Pancreas (tissue), 10 donors: ENCODE data around the gene TERF2IP. TPM values are rescaled to one million over a fixed set of nuclear protein-coding genes. Genes with fewer than 3 reads are reported as not detected.

Source experiments
- ATAC-seq, 4 donors: fragments of 200-7000 bp; cut with Tn5 transposase; one replicate each; pipeline versions ENCODE4 v1.8.0 to v1.9.1; 2020; ENCODE audit warnings: mild to moderate bottlenecking in 4 of 4, moderate library complexity in 4 of 4
- DNase-seq, 6 donors: peaks; one replicate each; pipeline ENCODE4 v3.0.0-alpha.2; 2020
- FAIRE-seq: peaks from 2 replicates; lab custom pipeline; 2012; peaks lifted over from hg19 to GRCh38; lab: Jason Lieb, UNC
- H3K27ac ChIP-seq, 4 donors: fragments of 200-600 bp; sonication (generic); 1 replicate in 3 of 4; 2 replicates in 1 of 4; pipeline versions ENCODE4 v1.5.0 to v1.8.0; 2020
- H3K27me3 ChIP-seq, 4 donors: fragments of 200-600 bp; one replicate each; pipeline ENCODE4 v1.8.0; 2021
- H3K36me3 ChIP-seq, 3 donors: fragments of 200-600 bp; sonication (generic) in 1 of 3; one replicate each; pipeline versions ENCODE4 v1.5.0 to v1.8.0; 2020 to 2021
- H3K4me1 ChIP-seq, 3 donors: fragments of 200-600 bp; one replicate each; pipeline ENCODE4 v1.8.0; 2021
- H3K4me3 ChIP-seq, 4 donors: fragments of 200-600 bp; sonication (generic) in 2 of 4; one replicate each; pipeline versions ENCODE4 v1.5.0 to v1.8.0; 2020 to 2021
- H3K9me3 ChIP-seq, 4 donors: fragments of 200-600 bp; one replicate each; pipeline ENCODE4 v1.8.0; 2021
- CTCF ChIP-seq, 4 donors: fragments of 200-600 bp; sonication (generic) in 3 of 4; IDR thresholded peaks; one replicate each; pipeline versions ENCODE4 v1.5.0 to v1.8.0; 2021; ENCODE audit warnings: antibody characterized with exemption in 4 of 4
- WGBS, 2 donors: extraction: QIAGEN DNeasy Blood & Tissue Kit; methylation state at CpG; one replicate each; pipeline ENCODE4 v1.1.7; 2013; 5-methylcytosine and 5-hydroxymethylcytosine counted together
- intact Hi-C, 3 donors: fragments of 100-400 bp; cut with DNase I; formaldehyde crosslinking; loops; one replicate each; pipeline versions ENCODE4 v1.11.1 to v1.14.2; 2022
- polyA plus RNA-seq, 2 donors: library from polyadenylated mRNA; stranded (reverse); fragments of 200-250 nt; gene quantifications; one replicate each; pipeline ENCODE4 v1.2.3, GENCODE V29; 2013
- total RNA-seq, 6 donors: library from RNA; stranded (reverse); fragmentation: NEBNext Ultra II Directional in 4 of 6; extraction: Animal tissue kit (Norgen Biotek cat#: 25700) in 4 of 6; gene quantifications; one replicate each; pipeline versions ENCODE4 v1.2.1 to v1.2.4, GENCODE V29; 2021 to 2023
- donor health status: healthy with polysubstance abuse.
- donor health status: DM: no; HTN: no; CAD: no; lungs with moderate emphysema.
- donor health status: DM: no; HTN: no; CAD: no.
- donor health status: control.
- donor health status: control.
- donor health status: Bipolar disorder and iron deficiency.
- donor health status: DM: yes; HTN: yes; CAD: no.
- donor health status: DM: no; HTN: no; CAD: no.
- donor health status: DM: no; HTN: no; CAD: no.
- donor health status: DM: yes; HTN: yes; CAD: no.

TERF2IP gene
- total and polyA plus RNA-seq, 8 donors, result 14.6 to 69.7 (median 22.8) TPM

GRCh38 chr16:75620326-75621169 lies 27.0 kb upstream of the TERF2IP start:
- ATAC-seq (no peak), FAIRE-seq (no peak), DNase-seq (no peak)
- no peak overlapping the region for H3K27ac ChIP-seq
- no peaks in the 10 kb centered on the region for H3K27me3 ChIP-seq
- WGBS, 2 donors, result 81 to 85% methylated on average over 20 of the region's 20 CpGs
- no peaks in the 10 kb centered on the region for H3K36me3 ChIP-seq
- no peaks in the 10 kb centered on the region for H3K9me3 ChIP-seq
- H3K4me3 ChIP-seq, result no peak overlapping the region
- no peak for TF ChIP-seq CTCF (IDR thresholded peaks at IDR 0.05)
- peaks cover 5 to 9% (median 7%) of the 10 kb centered on the region in 3 donors for H3K4me1 ChIP-seq
- intact Hi-C loops, result loop anchor here in 1 of 3 donors (10.0 kb wide), 1 partner anchor 146 kb away; no protein-coding TSS in a partner anchor

- no peak for TF ChIP-seq CTCF (IDR thresholded peaks at IDR 0.05)
- Histone ChIP-seq H3K27ac (no peak overlapping the region), H3K4me1 (peaks cover 5 to 9% (median 7%) of the 10 kb centered on the region in 3 donors), H3K27me3 (no peaks in the 10 kb centered on the region), H3K4me3 (no peak overlapping the region), H3K9me3 (no peaks in the 10 kb centered on the region), H3K36me3 (no peaks in the 10 kb centered on the region)
- DNase-seq, result no peak
- intact Hi-C loops, result loop anchor here in 1 of 3 donors (10.0 kb wide), 1 partner anchor 146 kb away; no protein-coding TSS in a partner anchor
- no peak for FAIRE-seq
- ATAC-seq, result no peak
- 15 to 24% methylated on average over 2 of the region's 2 CpGs for WGBS, 2 donors
Observed at GRCh38 chr16:75621170-75621477, 26.4 kb upstream of the TERF2IP start.

GRCh38 chr16:75622761-75623605 lies 24.6 kb upstream of the TERF2IP start, which contains the start of gene ADAT1:
Gene ADAT1, minus strand, starts transcription at chr16:75623281. Its CDS starts 2,482 bp downstream, at chr16:75620799.
- Histone ChIP-seq H3K27me3 (no peaks in the 10 kb centered on the region), H3K9me3 (no peaks in the 10 kb centered on the region), H3K36me3 (peaks cover 0 to 12% (median 5%) of the 10 kb centered on the region in 3 donors), H3K4me3 (peak within 1 kb of the TSS; percentile 59 to 73 (median 64)), H3K27ac (peak within 1 kb of the TSS; percentile 73 to 82 (median 81)), H3K4me1 (peaks cover 5 to 9% (median 7%) of the 10 kb centered on the region in 3 donors)
- intact Hi-C loops, result loop anchor here in 1 of 3 donors (10.0 kb wide), 1 partner anchor 148 kb away; no protein-coding TSS in a partner anchor
- ATAC-seq (peak; percentile 96 to 98 (median 98)), DNase-seq (peak; percentile 96 to 98 (median 97)), FAIRE-seq (peak; percentile 47)
- TF ChIP-seq CTCF (IDR thresholded peaks at IDR 0.05), result no peak
- 0 to 1% methylated on average over 62 of the region's 62 CpGs for WGBS, 2 donors

- FAIRE-seq, result no peak
- Histone ChIP-seq H3K9me3 (no peaks in the 10 kb centered on the region), H3K27me3 (no peaks in the 10 kb centered on the region), H3K4me3 (no peak overlapping the region), H3K36me3 (peaks cover 0 to 32% (median 23%) of the 10 kb centered on the region in 3 donors), H3K27ac (no peak overlapping the region), H3K4me1 (peaks cover 5 to 9% (median 7%) of the 10 kb centered on the region in 3 donors)
- TF ChIP-seq CTCF (IDR thresholded peaks at IDR 0.05), result no peak
- ATAC-seq, result no peak
- 74 to 75% methylated on average over 4 of the region's 4 CpGs for WGBS, 2 donors
- intact Hi-C loops, result loop anchor here in 1 of 3 donors (10.0 kb wide), 1 partner anchor 150 kb away; no protein-coding TSS in a partner anchor
- DNase-seq, result no peak
Observed at GRCh38 chr16:75624921-75625334, 22.6 kb upstream of the TERF2IP start.
